IMR-90 (cell line): ENCODE results near the gene ARVCF. TPM values are rescaled to one million over a fixed set of nuclear protein-coding genes. Genes with fewer than 3 reads are reported as not detected.

ENCODE experiments used
- ATAC-seq: fragments of 200-7000 bp; cut with Tn5 transposase; 2 replicates; pipeline ENCODE4 v1.9.1; 2020; ENCODE audit warnings: low read depth, mild to moderate bottlenecking, moderate library complexity
- BruUV-seq: library from RNA; stranded (reverse); fragments of 400-500 nt; replicated peaks from 2 replicates; lab custom pipeline; 2021; lab: Mats Ljungman, UMichigan
- CTCF ChIA-PET: fragments of 300-600 bp; formaldehyde crosslinking; extraction: SDS; loops from one replicate; lab custom pipeline; 2021; ENCODE audit warnings: antibody characterized with exemption; lab: Yijun Ruan, JAX
- POLR2A ChIA-PET: fragments of 300-600 bp; sonication (Branson Sonifier 250); formaldehyde crosslinking; loops from one replicate; lab custom pipeline; 2022; ENCODE audit warnings: antibody characterized with exemption; ENCODE audit not compliant: unreplicated experiment; lab: Charles Lee
- DNase-seq: peaks from one replicate; pipeline ENCODE4 v3.0.0; 2013
- H2AFZ ChIP-seq: replicated peaks from 2 replicates; pipeline ENCODE3; 2013; ENCODE audit warnings: low read length, mild to moderate bottlenecking; ENCODE audit not compliant: poor library complexity
- H2AK5ac ChIP-seq: 2 replicates; pipeline ENCODE4 v1.6.1; 2013; ENCODE audit warnings: low read depth, low read length, inconsistent platforms
- H2AK9ac ChIP-seq: replicated peaks from 2 replicates; pipeline ENCODE3; 2013; ENCODE audit warnings: mild to moderate bottlenecking, low read depth, low read length, moderate library complexity; ENCODE audit not compliant: poor library complexity
- H2BK120ac ChIP-seq: 2 replicates; pipeline ENCODE4 v1.6.1; 2013; ENCODE audit warnings: low read depth, low read length, inconsistent platforms
- H2BK15ac ChIP-seq: 3 replicates; pipeline ENCODE4 v1.6.1; 2013; ENCODE audit warnings: low read depth, low read length, inconsistent platforms
- H2BK20ac ChIP-seq: 2 replicates; pipeline ENCODE4 v1.6.1; 2013; ENCODE audit warnings: low read depth, mild to moderate bottlenecking, inconsistent platforms, low read length, moderate library complexity
- H2BK5ac ChIP-seq: 2 replicates; pipeline ENCODE4 v1.6.1; 2013; ENCODE audit warnings: mild to moderate bottlenecking, low read depth, low read length, inconsistent platforms; ENCODE audit not compliant: poor library complexity, severe bottlenecking
- H3K14ac ChIP-seq: replicated peaks from 2 replicates; pipeline ENCODE4 v1.6.1; 2013; ENCODE audit warnings: low read depth, low read length, inconsistent platforms
- H3K18ac ChIP-seq: 2 replicates; pipeline ENCODE4 v1.6.1; 2013; ENCODE audit warnings: low read depth, low read length, control low read depth
- H3K23ac ChIP-seq: 2 replicates; pipeline ENCODE4 v1.6.1; 2013; ENCODE audit warnings: low read depth, low read length, inconsistent platforms
- H3K27ac ChIP-seq: 2 replicates; pipeline ENCODE4 v1.5.1; 2013; ENCODE audit warnings: mild to moderate bottlenecking, control low read depth, low read length; ENCODE audit not compliant: insufficient read depth
- H3K27me3 ChIP-seq: 2 replicates; pipeline ENCODE4 v1.6.1; 2013; ENCODE audit warnings: low read length; ENCODE audit not compliant: control insufficient read depth, insufficient read depth
- H3K36me3 ChIP-seq: 2 replicates; pipeline ENCODE4 v1.6.1; 2013; ENCODE audit warnings: low read length, mixed read lengths; ENCODE audit not compliant: control insufficient read depth, insufficient read depth
- H3K4ac ChIP-seq: 2 replicates; pipeline ENCODE4 v1.6.1; 2013; ENCODE audit warnings: low read depth, low read length, inconsistent platforms
- H3K4me1 ChIP-seq: 2 replicates; pipeline ENCODE4 v1.6.1; 2013; ENCODE audit warnings: low read length, mixed read lengths; ENCODE audit not compliant: control insufficient read depth, insufficient read depth
- H3K4me2 ChIP-seq: 2 replicates; pipeline ENCODE4 v1.6.1; 2013; ENCODE audit warnings: low read depth, mild to moderate bottlenecking, control low read depth, low read length, moderate library complexity
- H3K4me3 ChIP-seq: 2 replicates; pipeline ENCODE4 v1.5.1; 2013; ENCODE audit warnings: low read depth, mild to moderate bottlenecking, control low read depth, low read length, moderate library complexity; ENCODE audit not compliant: insufficient read depth
- H3K56ac ChIP-seq: 2 replicates; pipeline ENCODE4 v1.6.1; 2013; ENCODE audit warnings: low read length, inconsistent platforms; ENCODE audit not compliant: insufficient read depth; ENCODE audit errors: extremely low read depth
- H3K79me1 ChIP-seq, 2 experiments: 2 replicates each; pipeline ENCODE4 v1.6.1; 2013; ENCODE audit warnings: low read length in 2 of 2, inconsistent platforms in 1 of 2, low read depth in 1 of 2
- H3K9ac ChIP-seq: 2 replicates; pipeline ENCODE4 v1.6.1; 2013; ENCODE audit warnings: low read depth, low read length, control low read depth
- H3K9me1 ChIP-seq: 2 replicates; pipeline ENCODE4 v1.6.1; 2013; ENCODE audit warnings: low read length, inconsistent platforms; ENCODE audit not compliant: insufficient read depth
- H3K9me3 ChIP-seq: 2 replicates; pipeline ENCODE4 v1.6.1; 2013; ENCODE audit warnings: low read length; ENCODE audit not compliant: control insufficient read depth, insufficient read depth
- H4K20me1 ChIP-seq: 2 replicates; pipeline ENCODE4 v1.6.1; 2013; ENCODE audit warnings: low read length, inconsistent platforms; ENCODE audit not compliant: insufficient read depth
- H4K5ac ChIP-seq: 2 replicates; pipeline ENCODE4 v1.6.1; 2013; ENCODE audit warnings: mild to moderate bottlenecking, low read depth, low read length, control low read depth
- H4K8ac ChIP-seq, 2 experiments: 2 replicates each; pipeline ENCODE4 v1.6.1; 2013; ENCODE audit warnings: low read depth in 2 of 2, low read length in 2 of 2, control low read depth in 1 of 2, inconsistent platforms in 1 of 2
- H4K91ac ChIP-seq: 2 replicates; pipeline ENCODE4 v1.6.1; 2013; ENCODE audit warnings: low read depth, low read length, inconsistent platforms; ENCODE audit not compliant: insufficient read depth
- BHLHE40 ChIP-seq: fragments of 150-350 bp; IDR thresholded peaks from 2 replicates; pipeline ENCODE4 v1.6.1; 2016; ENCODE audit warnings: mild to moderate bottlenecking, low read depth, low read length
- MAZ ChIP-seq: IDR thresholded peaks from 2 replicates; pipeline ENCODE4 v1.6.1; 2012; ENCODE audit warnings: low read depth, mild to moderate bottlenecking, low read length, improper control_type of control experiment, moderate library complexity, borderline replicate concordance
- NFE2L2 ChIP-seq: fragments of 150-350 bp; IDR thresholded peaks from 2 replicates; pipeline ENCODE4 v1.6.1; 2016; ENCODE audit warnings: low read depth, mild to moderate bottlenecking, low read length
- SMC3 ChIP-seq: fragments of 150-350 bp; IDR thresholded peaks from 2 replicates; pipeline ENCODE4 v1.6.1; 2016; ENCODE audit warnings: low read depth, mild to moderate bottlenecking, antibody characterized with exemption, low read length, moderate library complexity
- WGBS, 2 experiments: methylation state at CpG; one replicate each; pipeline versions ENCODE4 v1.1.5 to v1.1.7; 2013; ENCODE audit warnings: missing lambda C conversion rate in 2 of 2; ENCODE audit not compliant: insufficient read length in 1 of 2; ENCODE audit errors: extremely low coverage in 2 of 2; 5-methylcytosine and 5-hydroxymethylcytosine counted together
- dilution Hi-C: fragments of 300-500 bp; cut with HindIII; formaldehyde crosslinking; loops from one replicate; pipeline ENCODE4 v1.14.3; 2018; ENCODE audit warnings: low sequenced_read_pairs; ENCODE audit not compliant: unreplicated experiment
- in situ Hi-C: fragments of 300-500 bp; cut with MboI; formaldehyde crosslinking; loops from 3 replicates; pipeline ENCODE4 v1.14.3; 2019; ENCODE audit warnings: low sequenced_read_pairs, inconsistent platforms, mixed read lengths
- intact Hi-C: fragments of 100-400 bp; cut with micrococcal nuclease; formaldehyde crosslinking; loops from 2 replicates; pipeline ENCODE4 v1.10.0; 2022
- polyA plus RNA-seq, 3 experiments: library from polyadenylated mRNA; depleted of rRNA; stranded (reverse); fragments of >200 nt; gene quantifications; 2 replicates each; pipeline ENCODE4 v1.2.3, GENCODE V29; 2012; ENCODE audit warnings: low replicate concordance in 1 of 3
- total RNA-seq: library from RNA; depleted of rRNA; stranded (reverse); fragments of >200 nt; gene quantifications from 2 replicates; pipeline ENCODE4 v1.2.3, GENCODE V29; 2012
- TF ChIP-seq, protein P1 (sequence below): fragments of 150-350 bp; IDR thresholded peaks from 2 replicates; pipeline ENCODE4 v1.6.1; 2017; ENCODE audit warnings: mild to moderate bottlenecking, antibody characterized with exemption, low read length, low read depth
- TF ChIP-seq, protein P2 (sequence below): conservative IDR thresholded peaks from 2 replicates; pipeline ENCODE4 v1.5.1; 2012; ENCODE audit warnings: mild to moderate bottlenecking, low read depth, low read length, improper control_type of control experiment

Gene ARVCF
- total and polyA plus RNA-seq, 2 of the 4 experiments (the other 2 are of a cell fraction) = 8.6 to 14.1 TPM

- Histone ChIP-seq H4K91ac (no peak overlapping the region), H3K56ac (no peak overlapping the region), H3K9me3 (no peaks in the 10 kb centered on the region), H3K4me1 (peaks cover 14% of the 10 kb centered on the region), H3K27ac (no peak overlapping the region), H3K14ac (no peak overlapping the region), H3K4me2 (no peak overlapping the region), H2AFZ (no peak overlapping the region), H2AK9ac (no peak overlapping the region), H3K36me3 (peaks cover 6% of the 10 kb centered on the region; the same call in 1 of the 2 replicates), H2BK120ac (no peak overlapping the region), H4K8ac (no peak overlapping the region), H3K79me1 (peaks cover 24 to 83% of the 10 kb centered on the region in 2 experiments), H2BK5ac (no peak overlapping the region), H2AK5ac (no peak overlapping the region), H3K18ac (no peak overlapping the region), H3K4me3 (no peak overlapping the region), H2BK20ac (no peak overlapping the region), H3K23ac (no peak overlapping the region), H3K4ac (no peak overlapping the region), H4K20me1 (peaks cover 67% of the 10 kb centered on the region), H4K5ac (no peak overlapping the region), H3K27me3 (no peaks in the 10 kb centered on the region; the same call in 1 of the 2 replicates), H3K9me1 (peaks cover 45% of the 10 kb centered on the region), H3K9ac (no peak overlapping the region), H2BK15ac (no peak overlapping the region)
- intact Hi-C loops = no loop called here
- ATAC-seq = no peak
- BruUV-seq = no TSS peak
- in situ Hi-C loops = no loop called here
- TF ChIP-seq, protein P1, sequence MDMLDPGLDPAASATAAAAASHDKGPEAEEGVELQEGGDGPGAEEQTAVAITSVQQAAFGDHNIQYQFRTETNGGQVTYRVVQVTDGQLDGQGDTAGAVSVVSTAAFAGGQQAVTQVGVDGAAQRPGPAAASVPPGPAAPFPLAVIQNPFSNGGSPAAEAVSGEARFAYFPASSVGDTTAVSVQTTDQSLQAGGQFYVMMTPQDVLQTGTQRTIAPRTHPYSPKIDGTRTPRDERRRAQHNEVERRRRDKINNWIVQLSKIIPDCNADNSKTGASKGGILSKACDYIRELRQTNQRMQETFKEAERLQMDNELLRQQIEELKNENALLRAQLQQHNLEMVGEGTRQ = no peak
- TF ChIP-seq, protein P2, sequence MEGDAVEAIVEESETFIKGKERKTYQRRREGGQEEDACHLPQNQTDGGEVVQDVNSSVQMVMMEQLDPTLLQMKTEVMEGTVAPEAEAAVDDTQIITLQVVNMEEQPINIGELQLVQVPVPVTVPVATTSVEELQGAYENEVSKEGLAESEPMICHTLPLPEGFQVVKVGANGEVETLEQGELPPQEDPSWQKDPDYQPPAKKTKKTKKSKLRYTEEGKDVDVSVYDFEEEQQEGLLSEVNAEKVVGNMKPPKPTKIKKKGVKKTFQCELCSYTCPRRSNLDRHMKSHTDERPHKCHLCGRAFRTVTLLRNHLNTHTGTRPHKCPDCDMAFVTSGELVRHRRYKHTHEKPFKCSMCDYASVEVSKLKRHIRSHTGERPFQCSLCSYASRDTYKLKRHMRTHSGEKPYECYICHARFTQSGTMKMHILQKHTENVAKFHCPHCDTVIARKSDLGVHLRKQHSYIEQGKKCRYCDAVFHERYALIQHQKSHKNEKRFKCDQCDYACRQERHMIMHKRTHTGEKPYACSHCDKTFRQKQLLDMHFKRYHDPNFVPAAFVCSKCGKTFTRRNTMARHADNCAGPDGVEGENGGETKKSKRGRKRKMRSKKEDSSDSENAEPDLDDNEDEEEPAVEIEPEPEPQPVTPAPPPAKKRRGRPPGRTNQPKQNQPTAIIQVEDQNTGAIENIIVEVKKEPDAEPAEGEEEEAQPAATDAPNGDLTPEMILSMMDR = no peak
- TF ChIP-seq BHLHE40 (no peak), NFE2L2 (no peak), SMC3 (no peak), MAZ (no peak)
- ChIA-PET CTCF (no interaction called here), POLR2A (no interaction called here)
- 85% methylated on average over 6 of the region's 13 CpGs; no CpG with 5 or more reads in 1 of the 2 experiments for WGBS, 2 experiments
- DNase-seq = no peak
- dilution Hi-C loops = no loop called here
These were observed 7.6 kb upstream of the ARVCF start for GRCh38 chr22:20024225-20024624.
